Fibroblast of mammary gland (primary cell): Measurements from ENCODE around the gene ARHGEF40.
A peak's percentile ranks its signal among the peaks of the same experiment; 100 is the strongest.

Experiments used
- DNase-seq: peaks from one replicate; pipeline ENCODE4 v3.0.0-alpha.2; 2010; ENCODE audit warnings: low read depth
- H3K4me3 ChIP-seq: 2 replicates; pipeline ENCODE4 v1.5.1; 2011; ENCODE audit warnings: low read depth, mild to moderate bottlenecking, low read length, moderate library complexity; ENCODE audit not compliant: control insufficient read depth
- CTCF ChIP-seq: conservative IDR thresholded peaks from 2 replicates; pipeline ENCODE4 v1.5.1; 2011; ENCODE audit warnings: low read depth, low read length, inconsistent platforms; ENCODE audit not compliant: control insufficient read depth, insufficient read depth

The ARHGEF40 gene

GRCh38 chr14:21033133-21033698, 36.9 kb upstream of the ARHGEF40 start:
- no peak for DNase-seq
- no peak overlapping the region for H3K4me3 ChIP-seq
- no peak for TF ChIP-seq CTCF

GRCh38 chr14:21034707-21035106, 35.4 kb upstream of the ARHGEF40 start, which contains the start of gene RNASE13:
Gene RNASE13, minus strand, starts transcription at chr14:21034807. Its CDS starts 519 bp downstream, at chr14:21034288.
- TF ChIP-seq CTCF, result no peak
- no peak within 1 kb of the TSS for H3K4me3 ChIP-seq
- no peak for DNase-seq

GRCh38 chr14:21036751-21037150, 33.4 kb upstream of the ARHGEF40 start:
- no peak for TF ChIP-seq CTCF
- no peak for DNase-seq
- no peak overlapping the region for H3K4me3 ChIP-seq

GRCh38 chr14:21037156-21037555, 32.9 kb upstream of the ARHGEF40 start:
- no peak for DNase-seq
- no peak for TF ChIP-seq CTCF
- H3K4me3 ChIP-seq, result no peak overlapping the region

- no peak overlapping the region for H3K4me3 ChIP-seq
- DNase-seq, result peak; percentile 63
- TF ChIP-seq CTCF, result no peak
Measured at GRCh38 chr14:21038441-21039422, 31.4 kb upstream of the ARHGEF40 start.

- no peak overlapping the region for H3K4me3 ChIP-seq
- peak; percentile 73 for DNase-seq
- peak; percentile 65 for TF ChIP-seq CTCF
Measured at GRCh38 chr14:21039585-21040369, 30.3 kb upstream of the ARHGEF40 start.
